GM23338 (cell line): ENCODE results near the gene SRPK2. TPM values are rescaled to one million over a fixed set of nuclear protein-coding genes. Genes with fewer than 3 reads are reported as not detected.

ENCODE experiments used
- CREB1 ChIP-seq: fragments of 250-450 bp; sonication (Bioruptor Pico); IDR thresholded peaks from 2 replicates; pipeline ENCODE4 v1.5.0; 2020; ENCODE audit warnings: low read depth, mild to moderate bottlenecking, moderate library complexity
- EZH2 ChIP-seq: fragments of 200-600 bp; sonication (generic); IDR thresholded peaks from one replicate; pipeline ENCODE4 v1.8.0; 2017; ENCODE audit warnings: antibody characterized with exemption, mild to moderate bottlenecking, low read depth; ENCODE audit not compliant: unreplicated experiment
- EZH2phosphoT487 ChIP-seq: fragments of 200-600 bp; sonication (generic); IDR thresholded peaks from one replicate; pipeline ENCODE4 v1.8.1; 2018; ENCODE audit warnings: antibody characterized with exemption; ENCODE audit not compliant: unreplicated experiment
- NANOG ChIP-seq: IDR thresholded peaks from 2 replicates; pipeline ENCODE4 v1.6.1; 2016; ENCODE audit warnings: antibody characterized with exemption, borderline replicate concordance
- STAT1 ChIP-seq: IDR thresholded peaks from one replicate; pipeline ENCODE4 v1.6.1; 2016; ENCODE audit warnings: antibody characterized with exemption; ENCODE audit not compliant: unreplicated experiment
- polyA plus RNA-seq: library from polyadenylated mRNA; unstranded; fragments of >200 nt; fragmentation: Nextera tagmentation; extraction: Ambion mirVana; gene quantifications from 2 replicates; pipeline ENCODE4 v1.2.1, GENCODE V29; 2016
- total RNA-seq: library from RNA; depleted of rRNA; stranded (reverse); fragments of >200 nt; shearing (Covaris generic); gene quantifications from 2 replicates; pipeline ENCODE4 v1.2.3, GENCODE V29; 2014
- TF ChIP-seq, protein P1 (sequence below): fragments of 250-450 bp; sonication (Bioruptor Pico); IDR thresholded peaks from 2 replicates; pipeline ENCODE4 v1.5.0; 2020; ENCODE audit warnings: mild to moderate bottlenecking, moderate library complexity
- TF ChIP-seq, protein P2 (sequence below): IDR thresholded peaks from 2 replicates; pipeline ENCODE4 v1.6.1; 2016; ENCODE audit warnings: antibody characterized with exemption
- TF ChIP-seq, protein P3 (sequence below), 2 experiments: fragments of 200-600 bp in 1 of 2; sonication (generic) in 1 of 2; conservative IDR thresholded peaks; 2 replicates each; pipeline versions ENCODE4 v1.5.1 to v1.6.1; 2016 to 2017; ENCODE audit warnings: antibody characterized with exemption in 2 of 2, low read depth in 2 of 2, mild to moderate bottlenecking in 2 of 2, moderate library complexity in 1 of 2

Gene SRPK2
- total and polyA plus RNA-seq, 2 experiments from 2014 or later, result 66.3 to 91.5 TPM

DNA sequence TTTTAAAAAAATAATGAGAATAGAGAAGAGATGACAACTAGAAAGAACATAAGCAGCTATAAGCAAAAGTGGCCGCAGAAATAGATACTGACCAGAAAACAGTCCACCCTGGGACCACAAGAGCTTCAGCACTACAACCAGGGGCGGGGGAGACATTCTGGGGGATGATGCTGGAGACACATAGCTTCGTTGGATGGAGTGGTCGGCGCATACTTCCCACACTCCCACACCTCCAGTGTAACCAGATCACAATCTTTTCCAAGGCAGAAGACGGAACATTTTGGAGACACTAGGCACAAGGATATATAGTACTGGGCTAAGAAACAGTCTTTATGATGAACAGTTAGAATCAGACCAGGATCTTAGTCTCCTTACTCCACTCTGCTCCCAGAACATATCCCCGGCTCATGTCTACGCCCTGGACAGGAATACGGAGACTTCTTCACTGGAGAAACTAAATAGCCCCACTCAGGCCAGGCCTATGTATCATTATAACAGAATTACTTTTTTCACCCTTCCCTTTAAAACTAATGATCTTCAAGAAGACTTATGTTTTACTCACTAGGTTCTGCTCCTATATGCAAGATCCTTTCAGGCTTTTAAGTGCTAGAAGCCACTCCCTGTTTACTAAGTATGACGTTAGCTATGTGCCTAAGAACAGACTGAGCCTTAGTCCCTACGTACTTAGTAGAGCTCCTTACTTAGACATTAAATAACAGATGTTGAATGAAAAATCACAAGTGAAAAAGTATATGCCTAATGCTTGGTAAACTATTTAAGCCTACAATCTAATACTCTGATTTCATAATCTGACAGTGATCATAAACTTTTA is 169.6 kb downstream of the SRPK2 start (continued):
- TF ChIP-seq, protein P1, sequence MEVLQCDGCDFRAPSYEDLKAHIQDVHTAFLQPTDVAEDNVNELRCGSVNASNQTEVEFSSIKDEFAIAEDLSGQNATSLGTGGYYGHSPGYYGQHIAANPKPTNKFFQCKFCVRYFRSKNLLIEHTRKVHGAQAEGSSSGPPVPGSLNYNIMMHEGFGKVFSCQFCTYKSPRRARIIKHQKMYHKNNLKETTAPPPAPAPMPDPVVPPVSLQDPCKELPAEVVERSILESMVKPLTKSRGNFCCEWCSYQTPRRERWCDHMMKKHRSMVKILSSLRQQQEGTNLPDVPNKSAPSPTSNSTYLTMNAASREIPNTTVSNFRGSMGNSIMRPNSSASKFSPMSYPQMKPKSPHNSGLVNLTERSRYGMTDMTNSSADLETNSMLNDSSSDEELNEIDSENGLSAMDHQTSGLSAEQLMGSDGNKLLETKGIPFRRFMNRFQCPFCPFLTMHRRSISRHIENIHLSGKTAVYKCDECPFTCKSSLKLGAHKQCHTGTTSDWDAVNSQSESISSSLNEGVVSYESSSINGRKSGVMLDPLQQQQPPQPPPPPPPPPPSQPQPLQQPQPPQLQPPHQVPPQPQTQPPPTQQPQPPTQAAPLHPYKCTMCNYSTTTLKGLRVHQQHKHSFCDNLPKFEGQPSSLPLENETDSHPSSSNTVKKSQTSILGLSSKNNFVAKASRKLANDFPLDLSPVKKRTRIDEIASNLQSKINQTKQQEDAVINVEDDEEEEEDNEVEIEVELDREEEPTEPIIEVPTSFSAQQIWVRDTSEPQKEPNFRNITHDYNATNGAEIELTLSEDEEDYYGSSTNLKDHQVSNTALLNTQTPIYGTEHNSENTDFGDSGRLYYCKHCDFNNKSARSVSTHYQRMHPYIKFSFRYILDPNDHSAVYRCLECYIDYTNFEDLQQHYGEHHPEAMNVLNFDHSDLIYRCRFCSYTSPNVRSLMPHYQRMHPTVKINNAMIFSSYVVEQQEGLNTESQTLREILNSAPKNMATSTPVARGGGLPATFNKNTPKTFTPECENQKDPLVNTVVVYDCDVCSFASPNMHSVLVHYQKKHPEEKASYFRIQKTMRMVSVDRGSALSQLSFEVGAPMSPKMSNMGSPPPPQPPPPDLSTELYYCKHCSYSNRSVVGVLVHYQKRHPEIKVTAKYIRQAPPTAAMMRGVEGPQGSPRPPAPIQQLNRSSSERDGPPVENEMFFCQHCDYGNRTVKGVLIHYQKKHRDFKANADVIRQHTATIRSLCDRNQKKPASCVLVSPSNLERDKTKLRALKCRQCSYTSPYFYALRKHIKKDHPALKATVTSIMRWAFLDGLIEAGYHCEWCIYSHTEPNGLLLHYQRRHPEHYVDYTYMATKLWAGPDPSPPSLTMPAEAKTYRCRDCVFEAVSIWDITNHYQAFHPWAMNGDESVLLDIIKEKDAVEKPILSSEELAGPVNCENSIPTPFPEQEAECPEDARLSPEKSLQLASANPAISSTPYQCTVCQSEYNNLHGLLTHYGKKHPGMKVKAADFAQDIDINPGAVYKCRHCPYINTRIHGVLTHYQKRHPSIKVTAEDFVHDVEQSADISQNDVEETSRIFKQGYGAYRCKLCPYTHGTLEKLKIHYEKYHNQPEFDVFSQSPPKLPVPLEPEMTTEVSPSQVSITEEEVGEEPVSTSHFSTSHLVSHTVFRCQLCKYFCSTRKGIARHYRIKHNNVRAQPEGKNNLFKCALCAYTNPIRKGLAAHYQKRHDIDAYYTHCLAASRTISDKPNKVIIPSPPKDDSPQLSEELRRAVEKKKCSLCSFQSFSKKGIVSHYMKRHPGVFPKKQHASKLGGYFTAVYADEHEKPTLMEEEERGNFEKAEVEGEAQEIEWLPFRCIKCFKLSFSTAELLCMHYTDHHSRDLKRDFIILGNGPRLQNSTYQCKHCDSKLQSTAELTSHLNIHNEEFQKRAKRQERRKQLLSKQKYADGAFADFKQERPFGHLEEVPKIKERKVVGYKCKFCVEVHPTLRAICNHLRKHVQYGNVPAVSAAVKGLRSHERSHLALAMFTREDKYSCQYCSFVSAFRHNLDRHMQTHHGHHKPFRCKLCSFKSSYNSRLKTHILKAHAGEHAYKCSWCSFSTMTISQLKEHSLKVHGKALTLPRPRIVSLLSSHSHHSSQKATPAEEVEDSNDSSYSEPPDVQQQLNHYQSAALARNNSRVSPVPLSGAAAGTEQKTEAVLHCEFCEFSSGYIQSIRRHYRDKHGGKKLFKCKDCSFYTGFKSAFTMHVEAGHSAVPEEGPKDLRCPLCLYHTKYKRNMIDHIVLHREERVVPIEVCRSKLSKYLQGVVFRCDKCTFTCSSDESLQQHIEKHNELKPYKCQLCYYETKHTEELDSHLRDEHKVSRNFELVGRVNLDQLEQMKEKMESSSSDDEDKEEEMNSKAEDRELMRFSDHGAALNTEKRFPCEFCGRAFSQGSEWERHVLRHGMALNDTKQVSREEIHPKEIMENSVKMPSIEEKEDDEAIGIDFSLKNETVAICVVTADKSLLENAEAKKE (CRISPR knock-in tag), result no peak
- no peak for TF ChIP-seq STAT1
- TF ChIP-seq NANOG, result no peak
- no peak for TF ChIP-seq EZH2
- TF ChIP-seq CREB1 (CRISPR knock-in tag), result no peak
- TF ChIP-seq EZH2phosphoT487, result no peak
- TF ChIP-seq, protein P2, sequence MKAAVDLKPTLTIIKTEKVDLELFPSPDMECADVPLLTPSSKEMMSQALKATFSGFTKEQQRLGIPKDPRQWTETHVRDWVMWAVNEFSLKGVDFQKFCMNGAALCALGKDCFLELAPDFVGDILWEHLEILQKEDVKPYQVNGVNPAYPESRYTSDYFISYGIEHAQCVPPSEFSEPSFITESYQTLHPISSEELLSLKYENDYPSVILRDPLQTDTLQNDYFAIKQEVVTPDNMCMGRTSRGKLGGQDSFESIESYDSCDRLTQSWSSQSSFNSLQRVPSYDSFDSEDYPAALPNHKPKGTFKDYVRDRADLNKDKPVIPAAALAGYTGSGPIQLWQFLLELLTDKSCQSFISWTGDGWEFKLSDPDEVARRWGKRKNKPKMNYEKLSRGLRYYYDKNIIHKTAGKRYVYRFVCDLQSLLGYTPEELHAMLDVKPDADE, result no peak
- TF ChIP-seq, protein P3, sequence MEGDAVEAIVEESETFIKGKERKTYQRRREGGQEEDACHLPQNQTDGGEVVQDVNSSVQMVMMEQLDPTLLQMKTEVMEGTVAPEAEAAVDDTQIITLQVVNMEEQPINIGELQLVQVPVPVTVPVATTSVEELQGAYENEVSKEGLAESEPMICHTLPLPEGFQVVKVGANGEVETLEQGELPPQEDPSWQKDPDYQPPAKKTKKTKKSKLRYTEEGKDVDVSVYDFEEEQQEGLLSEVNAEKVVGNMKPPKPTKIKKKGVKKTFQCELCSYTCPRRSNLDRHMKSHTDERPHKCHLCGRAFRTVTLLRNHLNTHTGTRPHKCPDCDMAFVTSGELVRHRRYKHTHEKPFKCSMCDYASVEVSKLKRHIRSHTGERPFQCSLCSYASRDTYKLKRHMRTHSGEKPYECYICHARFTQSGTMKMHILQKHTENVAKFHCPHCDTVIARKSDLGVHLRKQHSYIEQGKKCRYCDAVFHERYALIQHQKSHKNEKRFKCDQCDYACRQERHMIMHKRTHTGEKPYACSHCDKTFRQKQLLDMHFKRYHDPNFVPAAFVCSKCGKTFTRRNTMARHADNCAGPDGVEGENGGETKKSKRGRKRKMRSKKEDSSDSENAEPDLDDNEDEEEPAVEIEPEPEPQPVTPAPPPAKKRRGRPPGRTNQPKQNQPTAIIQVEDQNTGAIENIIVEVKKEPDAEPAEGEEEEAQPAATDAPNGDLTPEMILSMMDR (conservative IDR thresholded peaks at IDR 0.05; ENCODE audit: low read depth in 2 of 2), result no peak
